ENCODE data around the gene ARHGAP18.

Gene ARHGAP18

DNA sequence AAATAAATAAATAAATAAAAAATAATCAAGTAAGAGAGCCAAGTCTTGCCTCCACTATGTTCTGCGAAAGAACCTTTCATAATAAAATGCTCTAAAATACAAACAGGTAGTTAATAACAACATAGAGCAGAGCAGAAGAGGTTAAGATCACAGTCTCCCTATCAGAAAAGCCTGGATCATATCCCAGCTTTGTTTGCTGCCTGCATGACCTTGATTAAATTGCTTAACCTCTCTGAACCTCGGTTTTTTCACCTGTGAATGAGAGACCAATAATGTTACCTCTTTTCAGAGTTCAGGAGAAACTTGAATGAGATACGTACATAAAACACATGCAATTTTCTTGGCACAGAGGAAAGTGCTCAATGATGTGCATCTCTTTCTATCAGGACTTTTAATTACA lies 44.4 kb downstream of the ARHGAP18 start:
- TF ChIP-seq EZH2phosphoT487 (IDR thresholded peaks at IDR 0.05; ENCODE audit: low read length) = no peak
- TF ChIP-seq, protein P1, sequence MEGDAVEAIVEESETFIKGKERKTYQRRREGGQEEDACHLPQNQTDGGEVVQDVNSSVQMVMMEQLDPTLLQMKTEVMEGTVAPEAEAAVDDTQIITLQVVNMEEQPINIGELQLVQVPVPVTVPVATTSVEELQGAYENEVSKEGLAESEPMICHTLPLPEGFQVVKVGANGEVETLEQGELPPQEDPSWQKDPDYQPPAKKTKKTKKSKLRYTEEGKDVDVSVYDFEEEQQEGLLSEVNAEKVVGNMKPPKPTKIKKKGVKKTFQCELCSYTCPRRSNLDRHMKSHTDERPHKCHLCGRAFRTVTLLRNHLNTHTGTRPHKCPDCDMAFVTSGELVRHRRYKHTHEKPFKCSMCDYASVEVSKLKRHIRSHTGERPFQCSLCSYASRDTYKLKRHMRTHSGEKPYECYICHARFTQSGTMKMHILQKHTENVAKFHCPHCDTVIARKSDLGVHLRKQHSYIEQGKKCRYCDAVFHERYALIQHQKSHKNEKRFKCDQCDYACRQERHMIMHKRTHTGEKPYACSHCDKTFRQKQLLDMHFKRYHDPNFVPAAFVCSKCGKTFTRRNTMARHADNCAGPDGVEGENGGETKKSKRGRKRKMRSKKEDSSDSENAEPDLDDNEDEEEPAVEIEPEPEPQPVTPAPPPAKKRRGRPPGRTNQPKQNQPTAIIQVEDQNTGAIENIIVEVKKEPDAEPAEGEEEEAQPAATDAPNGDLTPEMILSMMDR (IDR thresholded peaks at IDR 0.05; ENCODE audit: low read length) = no peak
- TF ChIP-seq EZH2 (optimal IDR thresholded peaks at IDR 0.05; ENCODE audit: low read depth, low read length) = no peak
- H3K4me1 ChIP-seq (ENCODE audit: low read length) = peaks cover 24% of the 10 kb centered on the region
- no peaks in the 10 kb centered on the region for H3K36me3 ChIP-seq (replicated peaks; ENCODE audit: insufficient read depth, low read length)
- H3K27me3 ChIP-seq (replicated peaks; ENCODE audit: insufficient read depth, low read length) = no peaks in the 10 kb centered on the region
- H3K9me3 ChIP-seq (replicated peaks; ENCODE audit: insufficient read depth, low read length) = no peaks in the 10 kb centered on the region
- H3K27ac ChIP-seq (ENCODE audit: low read length) = no peak overlapping the region
- H3K9me2 ChIP-seq (replicated peaks; ENCODE audit: insufficient read depth, low read length) = no peaks in the 10 kb centered on the region
- H3K79me2 ChIP-seq (ENCODE audit: low read length) = peaks cover 80% of the 10 kb centered on the region
- H3K4me2 ChIP-seq (ENCODE audit: low read depth, low read length) = no peak overlapping the region
- H3K9ac ChIP-seq (ENCODE audit: low read length) = no peak overlapping the region
- H2AFZ ChIP-seq (ENCODE audit: low read length) = no peak overlapping the region
- H4K20me1 ChIP-seq (ENCODE audit: insufficient read depth, low read length) = no peaks in the 10 kb centered on the region
- peaks cover 12% of the 10 kb centered on the region; the same call in 1 of the 2 replicates for H3F3A ChIP-seq (ENCODE audit: insufficient read depth, low read length)
- DNase-seq = no peak
- no peak overlapping the region for H3K4me3 ChIP-seq (ENCODE audit: low read length)

DNA sequence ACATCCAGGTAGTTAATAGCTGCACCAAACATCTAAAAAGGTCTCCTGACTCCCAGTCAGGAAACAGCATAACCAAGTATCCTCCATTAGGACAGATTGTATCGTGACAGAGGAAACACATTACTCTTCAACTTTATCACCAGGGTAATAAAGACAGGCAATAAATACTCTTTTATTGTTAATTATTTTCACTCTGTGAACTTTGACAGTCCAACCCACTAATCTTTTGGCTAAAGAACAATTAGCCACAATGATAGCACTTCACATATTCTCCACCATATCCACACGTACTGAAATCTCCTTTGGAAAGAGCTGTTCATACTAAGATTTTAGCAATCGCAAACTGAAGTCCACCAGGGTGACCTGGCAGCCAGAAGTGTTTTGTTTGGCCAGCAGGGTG lies 46.4 kb downstream of the ARHGAP18 start:
- no peak overlapping the region for H2AFZ ChIP-seq (ENCODE audit: low read length)
- H3K27ac ChIP-seq (ENCODE audit: low read length) = no peak overlapping the region
- H3K36me3 ChIP-seq (replicated peaks; ENCODE audit: insufficient read depth, low read length) = no peaks in the 10 kb centered on the region
- H3K9me3 ChIP-seq (replicated peaks; ENCODE audit: insufficient read depth, low read length) = no peaks in the 10 kb centered on the region
- H3K27me3 ChIP-seq (replicated peaks; ENCODE audit: insufficient read depth, low read length) = no peaks in the 10 kb centered on the region
- no peak for DNase-seq
- no peaks in the 10 kb centered on the region for H4K20me1 ChIP-seq (ENCODE audit: insufficient read depth, low read length)
- H3K4me2 ChIP-seq (ENCODE audit: low read depth, low read length) = no peak overlapping the region
- H3K4me3 ChIP-seq (ENCODE audit: low read length) = no peak overlapping the region
- H3F3A ChIP-seq (ENCODE audit: insufficient read depth, low read length) = peaks cover 12% of the 10 kb centered on the region; the same call in 1 of the 2 replicates
- H3K4me1 ChIP-seq (ENCODE audit: low read length) = peaks cover 24% of the 10 kb centered on the region
- no peaks in the 10 kb centered on the region for H3K9me2 ChIP-seq (replicated peaks; ENCODE audit: insufficient read depth, low read length)
- no peak overlapping the region for H3K9ac ChIP-seq (ENCODE audit: low read length)
- TF ChIP-seq, protein P1 (IDR thresholded peaks at IDR 0.05; ENCODE audit: low read length) = no peak
- TF ChIP-seq EZH2 (optimal IDR thresholded peaks at IDR 0.05; ENCODE audit: low read depth, low read length) = no peak
- peaks cover 83% of the 10 kb centered on the region for H3K79me2 ChIP-seq (ENCODE audit: low read length)

DNA sequence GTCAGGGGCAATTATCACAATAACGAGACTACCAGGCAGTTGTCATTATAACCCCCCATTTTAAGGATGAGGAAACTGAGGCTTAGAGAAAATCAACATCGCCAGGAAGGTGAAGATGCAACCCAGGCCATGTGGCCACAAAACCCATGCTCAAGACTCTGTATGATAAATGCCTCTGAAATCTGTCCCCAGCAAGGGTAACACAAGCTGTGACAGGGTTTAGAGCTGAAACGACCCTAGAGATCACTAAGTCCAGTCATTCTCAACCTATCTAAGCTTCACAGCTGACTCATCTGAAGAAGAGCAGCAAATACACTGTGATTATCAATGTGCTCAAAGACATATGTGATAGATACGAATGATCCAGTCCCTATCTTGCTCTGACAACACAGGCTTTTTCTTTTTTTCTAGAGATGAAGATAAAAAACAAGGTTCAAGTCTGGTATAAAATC lies 47.0 kb downstream of the ARHGAP18 start:
- H3K4me1 ChIP-seq (ENCODE audit: low read length) = peaks cover 24% of the 10 kb centered on the region
- H4K20me1 ChIP-seq (ENCODE audit: insufficient read depth, low read length) = no peaks in the 10 kb centered on the region
- H3K9me2 ChIP-seq (replicated peaks; ENCODE audit: insufficient read depth, low read length) = no peaks in the 10 kb centered on the region
- no peaks in the 10 kb centered on the region for H3K9me3 ChIP-seq (replicated peaks; ENCODE audit: insufficient read depth, low read length)
- H3K27ac ChIP-seq (ENCODE audit: low read length) = peak overlapping the region; percentile 78; the same call in 1 of the 2 replicates
- H3K27me3 ChIP-seq (replicated peaks; ENCODE audit: insufficient read depth, low read length) = no peaks in the 10 kb centered on the region
- H3K79me2 ChIP-seq (ENCODE audit: low read length) = peaks cover 79% of the 10 kb centered on the region
- no peaks in the 10 kb centered on the region for H3K36me3 ChIP-seq (replicated peaks; ENCODE audit: insufficient read depth, low read length)
- no peak for DNase-seq
- H3K9ac ChIP-seq (ENCODE audit: low read length) = no peak overlapping the region; the same call in 1 of the 2 replicates
- H2AFZ ChIP-seq (ENCODE audit: low read length) = no peak overlapping the region
- TF ChIP-seq EZH2 (optimal IDR thresholded peaks at IDR 0.05; ENCODE audit: low read depth, low read length) (no peak), EZH2phosphoT487 (IDR thresholded peaks at IDR 0.05; ENCODE audit: low read length) (no peak)
- TF ChIP-seq, protein P1 (IDR thresholded peaks at IDR 0.05; ENCODE audit: low read length) = no peak
- H3K4me3 ChIP-seq (ENCODE audit: low read length) = no peak overlapping the region
- H3K4me2 ChIP-seq (ENCODE audit: low read depth, low read length) = peak overlapping the region; percentile 72
- peaks cover 12% of the 10 kb centered on the region; the same call in 1 of the 2 replicates for H3F3A ChIP-seq (ENCODE audit: insufficient read depth, low read length)
